ENCODE measurements around the gene ARFIP2. TPM values are rescaled to one million over a fixed set of nuclear protein-coding genes. Genes with fewer than 3 reads are reported as not detected.

ARFIP2 gene
- polyA plus RNA-seq, 1 experiment = 79.1 TPM

DNA sequence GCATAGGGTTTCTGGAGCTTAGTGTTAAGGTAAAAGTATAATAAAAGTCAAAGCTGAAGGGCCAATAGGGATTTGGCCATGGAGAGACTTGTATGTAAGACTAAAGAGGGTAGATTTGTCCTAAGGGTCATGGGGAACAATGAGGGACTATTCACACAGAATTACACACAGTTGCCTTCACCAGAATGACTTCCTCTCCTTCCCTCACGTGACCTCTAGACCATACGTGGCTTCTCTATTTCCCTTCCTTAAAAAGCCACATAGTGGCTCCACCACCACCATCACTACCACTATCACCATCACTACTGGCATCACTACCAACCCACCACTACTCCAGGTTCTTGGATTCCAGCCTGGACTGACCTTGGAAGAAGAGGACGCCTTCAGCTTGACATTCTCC is 43.1 kb downstream of the ARFIP2 start:
- no peak for TF ChIP-seq CTCF (IDR thresholded peaks at IDR 0.05; ENCODE audit: low read depth, low read length)
- Histone ChIP-seq H3K27me3 (ENCODE audit: control insufficient read depth, insufficient read depth, low read length) (no peaks in the 10 kb centered on the region), H3K4me3 (ENCODE audit: low read depth, low read length) (no peak overlapping the region), H3K9me3 (ENCODE audit: control insufficient read depth, insufficient read depth, low read length) (no peaks in the 10 kb centered on the region), H3K27ac (ENCODE audit: low read depth, low read length) (no peak overlapping the region)
- DNase-seq (ENCODE audit: low read depth, low spot score) = no peak
- CTCF ChIA-PET = interaction anchor here (1.0 to 15.7 kb wide), 9 partner anchors 8 to 92 kb away, joined by 3 to 604 read pairs (median 8); no protein-coding TSS in a partner anchor
- POLR2A ChIA-PET = no interaction called here

- H3K27me3 ChIP-seq (ENCODE audit: control insufficient read depth, insufficient read depth, low read length) = no peaks in the 10 kb centered on the region
- no peak overlapping the region for H3K27ac ChIP-seq (ENCODE audit: low read depth, low read length)
- TF ChIP-seq CTCF (IDR thresholded peaks at IDR 0.05; ENCODE audit: low read depth, low read length) = no peak
- H3K4me3 ChIP-seq (ENCODE audit: low read depth, low read length) = no peak overlapping the region
- ChIA-PET POLR2A (no interaction called here), CTCF (interaction anchor here (1.2 to 15.7 kb wide), 4 partner anchors 11 to 69 kb away, joined by 3 to 604 read pairs (median 11); no protein-coding TSS in a partner anchor)
- DNase-seq (ENCODE audit: low read depth, low spot score) = no peak
- no peaks in the 10 kb centered on the region for H3K9me3 ChIP-seq (ENCODE audit: control insufficient read depth, insufficient read depth, low read length)
These were observed 43.7 kb downstream of the ARFIP2 start for GRCh38 chr11:6437423-6437822.

GRCh38 chr11:6433998-6434660 is 47.0 kb downstream of the ARFIP2 start:
- no peaks in the 10 kb centered on the region for H3K9me3 ChIP-seq (ENCODE audit: control insufficient read depth, insufficient read depth, low read length)
- H3K27me3 ChIP-seq (ENCODE audit: control insufficient read depth, insufficient read depth, low read length) = no peaks in the 10 kb centered on the region
- POLR2A ChIA-PET = no interaction called here
- no peak for TF ChIP-seq CTCF (IDR thresholded peaks at IDR 0.05; ENCODE audit: low read depth, low read length)
- H3K27ac ChIP-seq (ENCODE audit: low read depth, low read length) = no peak overlapping the region
- CTCF ChIA-PET = interaction anchor here (1.5 kb wide), 1 partner anchor 71 kb away, joined by 4 read pairs; no protein-coding TSS in a partner anchor
- H3K4me3 ChIP-seq (ENCODE audit: low read depth, low read length) = no peak overlapping the region
- DNase-seq (ENCODE audit: low read depth, low spot score) = no peak

GRCh38 chr11:6431861-6432260 is 49.3 kb downstream of the ARFIP2 start:
- CTCF ChIA-PET = interaction anchor here (2.6 to 3.1 kb wide), 3 partner anchors 8 to 69 kb away, joined by 7 to 20 read pairs (median 16); partner anchors contain the start of gene HPX
- no peak for TF ChIP-seq CTCF (IDR thresholded peaks at IDR 0.05; ENCODE audit: low read depth, low read length)
- no peak overlapping the region for H3K27ac ChIP-seq (ENCODE audit: low read depth, low read length)

DNA sequence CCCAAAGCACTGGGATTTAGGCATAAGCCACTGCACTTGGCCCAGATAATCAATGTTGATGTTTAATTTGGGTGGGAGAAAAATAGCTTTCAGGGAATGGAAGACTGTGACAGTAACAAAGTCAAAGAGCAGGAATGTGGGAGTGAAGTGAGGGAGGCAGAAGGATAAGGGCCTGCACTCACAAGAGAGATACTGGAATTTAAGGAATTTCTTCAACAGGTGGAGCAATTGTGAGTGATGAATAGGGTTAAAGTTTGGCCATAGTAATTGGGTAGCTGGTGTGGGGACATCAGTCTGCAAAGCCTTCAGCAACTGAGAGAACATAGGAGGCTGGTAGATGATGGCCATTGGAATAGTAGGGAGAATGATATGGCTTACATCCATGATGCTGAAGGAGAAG is 53.6 kb downstream of the ARFIP2 start:
- ChIA-PET POLR2A (interaction anchor here (0.7 to 1.0 kb wide), 4 partner anchors 9 to 121 kb away, joined by 3 to 4 read pairs (median 4); partner anchors contain the start of genes APBB1 and SMPD1), CTCF (interaction anchor here (0.6 to 3.7 kb wide), 4 partner anchors 12 to 49 kb away, joined by 4 to 24 read pairs (median 12); no protein-coding TSS in a partner anchor)
- DNase-seq (ENCODE audit: low read depth, low spot score) = no peak
- TF ChIP-seq CTCF (IDR thresholded peaks at IDR 0.05; ENCODE audit: low read depth, low read length) = no peak
- Histone ChIP-seq H3K27me3 (ENCODE audit: control insufficient read depth, insufficient read depth, low read length) (peaks cover 3% of the 10 kb centered on the region), H3K4me3 (ENCODE audit: low read depth, low read length) (no peak overlapping the region), H3K9me3 (ENCODE audit: control insufficient read depth, insufficient read depth, low read length) (no peaks in the 10 kb centered on the region), H3K27ac (ENCODE audit: low read depth, low read length) (no peak overlapping the region)

More at GRCh38 chr11:6431861-6432260, 49.3 kb downstream of the ARFIP2 start:
- no peak for DNase-seq (ENCODE audit: low read depth, low spot score)
- no peaks in the 10 kb centered on the region for H3K27me3 ChIP-seq (ENCODE audit: control insufficient read depth, insufficient read depth, low read length)
- no peaks in the 10 kb centered on the region for H3K9me3 ChIP-seq (ENCODE audit: control insufficient read depth, insufficient read depth, low read length)
- H3K4me3 ChIP-seq (ENCODE audit: low read depth, low read length) = no peak overlapping the region
- POLR2A ChIA-PET = no interaction called here

Data from AG04450 (cell line).